ENCODE results near the gene DUS1L.

DUS1L gene

DNA sequence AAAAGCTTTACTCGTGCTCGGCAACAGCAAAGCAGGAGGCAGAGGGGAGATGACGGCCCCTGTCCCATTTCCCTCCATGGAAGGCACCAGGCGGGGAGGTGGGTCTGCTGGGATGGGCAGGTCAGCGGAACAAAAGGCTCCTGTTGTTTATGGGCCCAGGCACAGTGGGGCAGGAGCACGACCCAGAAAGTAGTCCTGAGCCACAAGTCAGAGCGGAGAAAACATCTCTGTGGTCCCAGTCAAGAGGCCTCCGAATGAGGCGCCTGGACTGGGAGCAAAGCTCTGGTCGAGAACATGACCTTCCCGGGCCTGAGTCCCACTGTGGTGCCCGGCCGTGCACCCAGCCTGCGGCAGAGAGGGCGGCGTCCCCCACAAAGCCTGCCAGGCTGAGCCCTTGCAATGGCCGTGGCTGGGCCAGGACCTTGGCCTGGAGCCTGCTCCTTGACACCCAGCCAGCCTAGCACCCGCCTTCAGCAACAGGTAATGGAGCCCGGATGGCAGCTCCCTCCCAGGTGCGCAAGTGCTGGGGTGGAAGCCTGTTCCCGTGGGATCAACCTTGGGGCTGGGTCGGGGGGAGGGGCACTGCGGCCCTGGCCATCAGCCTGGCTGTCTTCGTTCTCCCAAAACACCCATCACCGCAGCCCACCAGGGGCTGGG, 17.6 kb downstream of the DUS1L start:
- H3K27me3 ChIP-seq (ENCODE audit: insufficient read depth, low read depth, severe bottlenecking): no peaks in the 10 kb centered on the region
- H3K4me3 ChIP-seq (ENCODE audit: low read depth, low read length): no peak overlapping the region
- H3K27ac ChIP-seq: no peak overlapping the region
- TF ChIP-seq, protein P1, sequence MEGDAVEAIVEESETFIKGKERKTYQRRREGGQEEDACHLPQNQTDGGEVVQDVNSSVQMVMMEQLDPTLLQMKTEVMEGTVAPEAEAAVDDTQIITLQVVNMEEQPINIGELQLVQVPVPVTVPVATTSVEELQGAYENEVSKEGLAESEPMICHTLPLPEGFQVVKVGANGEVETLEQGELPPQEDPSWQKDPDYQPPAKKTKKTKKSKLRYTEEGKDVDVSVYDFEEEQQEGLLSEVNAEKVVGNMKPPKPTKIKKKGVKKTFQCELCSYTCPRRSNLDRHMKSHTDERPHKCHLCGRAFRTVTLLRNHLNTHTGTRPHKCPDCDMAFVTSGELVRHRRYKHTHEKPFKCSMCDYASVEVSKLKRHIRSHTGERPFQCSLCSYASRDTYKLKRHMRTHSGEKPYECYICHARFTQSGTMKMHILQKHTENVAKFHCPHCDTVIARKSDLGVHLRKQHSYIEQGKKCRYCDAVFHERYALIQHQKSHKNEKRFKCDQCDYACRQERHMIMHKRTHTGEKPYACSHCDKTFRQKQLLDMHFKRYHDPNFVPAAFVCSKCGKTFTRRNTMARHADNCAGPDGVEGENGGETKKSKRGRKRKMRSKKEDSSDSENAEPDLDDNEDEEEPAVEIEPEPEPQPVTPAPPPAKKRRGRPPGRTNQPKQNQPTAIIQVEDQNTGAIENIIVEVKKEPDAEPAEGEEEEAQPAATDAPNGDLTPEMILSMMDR (IDR thresholded peaks at IDR 0.05; ENCODE audit: low read depth, low read length): no peak
- no peaks in the 10 kb centered on the region for H3K9me3 ChIP-seq (ENCODE audit: severe bottlenecking)
- H3K36me3 ChIP-seq: peaks cover 39% of the 10 kb centered on the region
- DNase-seq: no peak

DNA sequence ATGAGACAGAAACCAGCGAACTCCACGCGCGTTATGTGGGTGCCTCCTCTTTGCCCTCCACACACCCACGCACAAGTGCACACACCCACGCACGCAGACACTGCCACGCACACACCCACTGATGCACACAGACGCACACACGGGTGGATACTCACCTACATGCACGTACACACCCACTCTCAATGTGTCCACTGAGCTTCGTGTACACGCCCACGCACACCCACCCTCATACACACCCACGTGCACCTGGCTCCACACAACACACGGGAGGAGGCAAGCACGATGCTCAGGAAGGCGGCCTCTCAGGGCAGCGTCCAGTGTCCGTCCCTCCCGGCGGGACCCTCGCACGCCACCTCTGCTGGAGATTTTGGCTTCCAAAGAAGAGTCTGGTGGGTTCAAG, 18.2 kb downstream of the DUS1L start:
- H3K4me3 ChIP-seq (ENCODE audit: low read depth, low read length): no peak overlapping the region
- DNase-seq: no peak
- TF ChIP-seq, protein P1 (IDR thresholded peaks at IDR 0.05; ENCODE audit: low read depth, low read length): no peak
- H3K27ac ChIP-seq: no peak overlapping the region
- H3K9me3 ChIP-seq (ENCODE audit: severe bottlenecking): no peaks in the 10 kb centered on the region
- H3K27me3 ChIP-seq (ENCODE audit: insufficient read depth, low read depth, severe bottlenecking): no peaks in the 10 kb centered on the region
- peaks cover 39% of the 10 kb centered on the region for H3K36me3 ChIP-seq

DNA sequence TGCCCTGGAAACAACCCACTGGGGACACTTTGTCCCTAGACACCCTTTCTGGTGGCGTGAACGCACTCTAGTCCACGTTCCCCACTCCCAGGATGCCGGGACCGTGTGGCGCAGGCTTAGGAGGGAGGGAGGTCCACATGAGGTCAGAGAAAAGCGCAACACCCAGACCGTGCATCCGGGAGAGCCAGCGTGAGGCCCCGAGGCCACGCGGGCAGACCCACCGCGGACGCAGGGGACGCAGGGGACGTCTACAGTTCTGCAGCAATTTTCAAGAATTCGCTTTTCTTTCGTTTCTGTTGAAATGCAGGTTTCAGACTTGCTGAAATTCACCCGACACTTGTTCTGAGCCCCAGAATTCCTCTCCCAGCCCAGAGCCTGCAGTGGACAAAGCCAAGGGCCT, 18.7 kb downstream of the DUS1L start:
- H3K36me3 ChIP-seq: peaks cover 39% of the 10 kb centered on the region
- H3K4me3 ChIP-seq (ENCODE audit: low read depth, low read length): no peak overlapping the region
- no peaks in the 10 kb centered on the region for H3K9me3 ChIP-seq (ENCODE audit: severe bottlenecking)
- no peaks in the 10 kb centered on the region for H3K27me3 ChIP-seq (ENCODE audit: insufficient read depth, low read depth, severe bottlenecking)
- DNase-seq: no peak
- H3K27ac ChIP-seq: no peak overlapping the region
- TF ChIP-seq, protein P1 (IDR thresholded peaks at IDR 0.05; ENCODE audit: low read depth, low read length): no peak

DNA sequence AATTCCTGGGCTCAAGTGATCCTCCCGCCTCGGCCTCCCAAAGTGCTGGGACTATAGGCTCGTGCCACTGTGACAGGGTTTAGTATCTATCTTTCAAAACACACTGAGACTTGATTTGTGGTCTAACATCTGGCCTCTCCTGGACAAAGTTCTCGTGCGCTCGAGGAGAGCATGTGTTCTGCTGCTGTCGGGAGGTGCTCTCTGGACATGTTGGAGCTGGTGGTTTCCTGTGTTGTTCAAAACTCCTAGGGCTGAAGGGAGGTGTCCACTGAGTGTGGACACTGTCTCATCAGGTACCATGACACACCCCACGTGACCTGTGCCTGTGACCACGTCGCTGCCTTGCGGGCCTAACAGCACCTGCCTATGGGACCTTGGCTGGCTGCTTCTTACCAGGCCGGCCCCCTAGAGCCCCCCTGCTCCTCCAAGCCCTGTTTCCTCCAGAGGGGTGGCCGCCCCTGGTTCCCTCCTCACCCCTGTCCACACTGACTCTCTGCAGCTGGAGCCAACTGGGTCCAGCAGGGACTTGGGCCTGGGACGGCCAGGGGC, 19.6 kb downstream of the DUS1L start:
- no peak overlapping the region for H3K4me3 ChIP-seq (ENCODE audit: low read depth, low read length)

DNA sequence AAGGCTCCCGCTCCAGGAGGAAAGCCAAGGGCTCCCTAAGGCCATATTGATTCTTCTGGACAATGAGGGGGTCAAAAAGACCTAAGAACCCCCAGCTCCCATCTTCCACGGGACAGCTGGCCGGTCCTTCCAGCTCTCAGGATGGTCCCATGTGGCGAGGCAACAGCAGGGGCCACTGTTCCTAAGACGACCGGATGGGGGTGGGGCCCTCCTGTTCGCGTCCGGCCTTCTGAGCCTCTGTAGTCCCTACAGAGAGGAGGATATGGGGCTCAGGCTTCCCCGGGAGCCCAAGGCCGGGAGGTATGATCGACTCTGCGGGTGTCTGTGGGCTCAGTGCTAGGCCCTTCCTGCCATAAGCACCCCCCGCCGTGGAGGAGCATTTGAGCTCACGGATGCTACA, 22.1 kb downstream of the DUS1L start:
- H3K27me3 ChIP-seq (ENCODE audit: insufficient read depth, low read depth, severe bottlenecking): no peaks in the 10 kb centered on the region
- DNase-seq: peak; percentile 69
- no peak overlapping the region for H3K4me3 ChIP-seq (ENCODE audit: low read depth, low read length)
- no peaks in the 10 kb centered on the region for H3K9me3 ChIP-seq (ENCODE audit: severe bottlenecking)
- TF ChIP-seq, protein P1 (IDR thresholded peaks at IDR 0.05; ENCODE audit: low read depth, low read length): no peak
- peak overlapping the region; percentile 5; the same call in 1 of the 2 replicates for H3K27ac ChIP-seq
- peaks cover 18% of the 10 kb centered on the region for H3K36me3 ChIP-seq

More for the DNA sequence above, 19.6 kb downstream of the DUS1L start:
- TF ChIP-seq, protein P1 (IDR thresholded peaks at IDR 0.05; ENCODE audit: low read depth, low read length): no peak
- DNase-seq: no peak
- Histone ChIP-seq H3K27ac (no peak overlapping the region), H3K9me3 (ENCODE audit: severe bottlenecking) (no peaks in the 10 kb centered on the region), H3K36me3 (peaks cover 39% of the 10 kb centered on the region), H3K27me3 (ENCODE audit: insufficient read depth, low read depth, severe bottlenecking) (no peaks in the 10 kb centered on the region)

DNA sequence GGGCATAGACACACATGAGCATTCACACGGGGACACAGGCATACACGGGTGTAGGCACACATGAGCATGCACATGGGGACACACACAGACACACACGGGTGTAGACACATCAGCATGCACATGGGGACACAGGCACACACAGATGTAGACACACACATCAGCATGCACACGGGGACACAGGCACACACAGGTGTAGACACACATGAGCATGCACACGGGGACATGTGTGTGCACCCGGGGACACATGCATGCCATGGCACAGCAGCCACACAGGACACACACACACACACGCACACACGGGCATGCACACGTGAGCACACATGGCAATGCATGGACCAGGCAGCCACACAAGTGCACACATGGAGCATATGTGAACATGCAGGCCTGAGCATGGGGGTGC, 23.0 kb downstream of the DUS1L start:
- H3K27me3 ChIP-seq (ENCODE audit: insufficient read depth, low read depth, severe bottlenecking): no peaks in the 10 kb centered on the region
- no peaks in the 10 kb centered on the region for H3K9me3 ChIP-seq (ENCODE audit: severe bottlenecking)
- H3K27ac ChIP-seq: no peak overlapping the region
- no peak overlapping the region for H3K4me3 ChIP-seq (ENCODE audit: low read depth, low read length)
- H3K36me3 ChIP-seq: peaks cover 10% of the 10 kb centered on the region
- TF ChIP-seq, protein P1 (IDR thresholded peaks at IDR 0.05; ENCODE audit: low read depth, low read length): no peak
- no peak for DNase-seq
